Suprapubic skin (tissue), 3 donors: ENCODE results near the gene MFSD1.

Source experiments
- CTCF ChIP-seq, 2 donors: fragments of 200-600 bp in 1 of 2; fragments of 450-650 bp in 1 of 2; sonication (generic) in 1 of 2; IDR thresholded peaks; one replicate each; pipeline ENCODE4 v1.5.1; 2016 to 2019; ENCODE audit warnings: antibody characterized with exemption in 2 of 2, mild to moderate bottlenecking in 1 of 2, moderate library complexity in 1 of 2
- EP300 ChIP-seq: sonication (generic); formaldehyde crosslinking; IDR thresholded peaks from one replicate; pipeline ENCODE4 v1.6.1; 2017; ENCODE audit warnings: antibody characterized with exemption
- POLR2A ChIP-seq, 2 donors: fragments of 450-650 bp; IDR thresholded peaks; one replicate each; pipeline ENCODE4 v1.6.1; 2017; ENCODE audit warnings: antibody characterized with exemption in 2 of 2, mild to moderate bottlenecking in 2 of 2, moderate library complexity in 2 of 2

DNA sequence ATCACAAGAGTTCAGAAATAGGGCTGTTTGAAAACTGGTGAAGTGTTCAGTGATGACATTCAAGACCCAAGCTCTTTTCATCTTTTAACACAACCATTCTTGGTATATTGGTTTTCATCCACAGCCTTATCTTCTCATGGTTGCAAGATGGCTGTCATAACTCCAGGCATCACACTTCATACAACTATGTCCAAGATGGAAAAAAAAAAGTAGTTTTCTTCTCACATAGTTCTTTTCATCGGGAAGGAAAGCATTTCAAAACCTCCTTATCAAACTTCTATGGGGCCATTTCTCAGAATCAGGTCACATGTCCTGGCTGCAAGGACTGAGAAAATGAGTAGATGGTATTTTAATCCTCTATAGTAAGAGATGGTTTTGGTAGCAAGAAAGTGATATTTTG is 21.1 kb upstream of the MFSD1 start:
- TF ChIP-seq CTCF (IDR thresholded peaks at IDR 0.05) (no peak), POLR2A (IDR thresholded peaks at IDR 0.05) (no peak), EP300 (no peak)
